Nephron progenitor cell (in vitro differentiated cells): ENCODE data around the gene UBE2E2.
A peak's percentile ranks its signal among the peaks of the same experiment; 100 is the strongest.

ENCODE experiments used
- DNase-seq: peaks from one replicate; pipeline ENCODE4 v3.0.0; 2021
- H3K27ac Mint-ChIP-seq: 2 replicates; pipeline ENCODE4 v1.8.0; 2021; ENCODE audit warnings: mild to moderate bottlenecking, moderate library complexity, mixed read lengths
- H3K27me3 Mint-ChIP-seq: 2 replicates; pipeline ENCODE4 v1.8.0; 2021; ENCODE audit warnings: mild to moderate bottlenecking, low read depth, mixed read lengths; ENCODE audit not compliant: poor library complexity
- H3K36me3 Mint-ChIP-seq: 2 replicates; pipeline ENCODE4 v1.8.0; 2021; ENCODE audit warnings: low read depth, mixed read lengths
- H3K4me1 Mint-ChIP-seq: 2 replicates; pipeline ENCODE4 v1.8.0; 2021; ENCODE audit warnings: mixed read lengths
- H3K4me3 Mint-ChIP-seq: 2 replicates; pipeline ENCODE4 v1.8.0; 2021; ENCODE audit warnings: mild to moderate bottlenecking, moderate library complexity, mixed read lengths
- H3K9me3 Mint-ChIP-seq: 2 replicates; pipeline ENCODE4 v1.8.0; 2021; ENCODE audit warnings: mild to moderate bottlenecking, moderate library complexity, mixed read lengths
- TF ChIP-seq, protein P1 (sequence below): fragments of 200-600 bp; sonication (generic); IDR thresholded peaks from 2 replicates; pipeline ENCODE4 v1.5.0; 2021; ENCODE audit warnings: antibody characterized with exemption

UBE2E2 gene

DNA sequence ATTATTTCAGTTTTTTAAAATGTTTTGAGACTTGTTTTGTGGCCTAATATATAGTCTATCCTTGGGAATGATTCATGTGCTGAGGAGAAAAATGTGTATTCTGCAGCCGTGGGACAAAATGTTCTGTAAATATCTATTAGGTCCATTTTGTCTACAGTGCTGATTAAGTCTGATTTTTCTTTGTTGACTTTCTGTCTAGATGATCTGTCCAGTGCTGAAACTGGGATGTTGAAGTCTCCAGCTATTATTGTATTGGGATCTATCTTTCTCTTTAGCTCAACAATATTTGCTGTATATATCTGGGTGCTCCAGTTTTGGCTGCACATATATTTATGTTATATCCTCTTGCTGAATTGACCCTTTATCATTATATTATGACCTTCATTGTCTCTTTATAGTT lies 85.2 kb downstream of the UBE2E2 start:
- peaks cover 16% of the 10 kb centered on the region for H3K36me3 Mint-ChIP-seq
- no peaks in the 10 kb centered on the region for H3K27me3 Mint-ChIP-seq
- TF ChIP-seq, protein P1, sequence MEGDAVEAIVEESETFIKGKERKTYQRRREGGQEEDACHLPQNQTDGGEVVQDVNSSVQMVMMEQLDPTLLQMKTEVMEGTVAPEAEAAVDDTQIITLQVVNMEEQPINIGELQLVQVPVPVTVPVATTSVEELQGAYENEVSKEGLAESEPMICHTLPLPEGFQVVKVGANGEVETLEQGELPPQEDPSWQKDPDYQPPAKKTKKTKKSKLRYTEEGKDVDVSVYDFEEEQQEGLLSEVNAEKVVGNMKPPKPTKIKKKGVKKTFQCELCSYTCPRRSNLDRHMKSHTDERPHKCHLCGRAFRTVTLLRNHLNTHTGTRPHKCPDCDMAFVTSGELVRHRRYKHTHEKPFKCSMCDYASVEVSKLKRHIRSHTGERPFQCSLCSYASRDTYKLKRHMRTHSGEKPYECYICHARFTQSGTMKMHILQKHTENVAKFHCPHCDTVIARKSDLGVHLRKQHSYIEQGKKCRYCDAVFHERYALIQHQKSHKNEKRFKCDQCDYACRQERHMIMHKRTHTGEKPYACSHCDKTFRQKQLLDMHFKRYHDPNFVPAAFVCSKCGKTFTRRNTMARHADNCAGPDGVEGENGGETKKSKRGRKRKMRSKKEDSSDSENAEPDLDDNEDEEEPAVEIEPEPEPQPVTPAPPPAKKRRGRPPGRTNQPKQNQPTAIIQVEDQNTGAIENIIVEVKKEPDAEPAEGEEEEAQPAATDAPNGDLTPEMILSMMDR = no peak
- no peak for DNase-seq
- no peak overlapping the region for H3K27ac Mint-ChIP-seq
- H3K4me1 Mint-ChIP-seq = peaks cover 5% of the 10 kb centered on the region
- H3K4me3 Mint-ChIP-seq = no peak overlapping the region
- peaks cover 21% of the 10 kb centered on the region for H3K9me3 Mint-ChIP-seq

DNA sequence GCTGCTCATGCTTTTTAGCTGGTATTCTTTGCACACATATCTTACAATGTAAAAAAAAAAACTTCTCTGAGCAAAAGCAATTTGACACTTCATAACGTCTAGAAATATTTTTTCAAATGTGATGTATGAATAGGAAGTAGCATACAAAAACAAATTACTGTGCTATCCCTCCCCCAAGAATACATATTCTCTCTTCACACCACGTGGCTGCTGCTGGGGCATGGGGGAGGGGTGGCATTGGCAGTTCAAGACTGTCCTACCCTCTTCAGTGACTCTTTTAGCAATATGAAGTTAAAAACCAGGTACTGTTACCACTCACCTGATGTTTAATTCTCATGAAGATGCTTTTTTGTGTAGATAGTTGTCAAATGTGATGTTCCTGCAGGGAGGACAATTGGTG lies 85.6 kb downstream of the UBE2E2 start:
- Mint-ChIP-seq H3K36me3 (peaks cover 16% of the 10 kb centered on the region), H3K27ac (no peak overlapping the region), H3K27me3 (no peaks in the 10 kb centered on the region), H3K4me1 (peaks cover 2% of the 10 kb centered on the region), H3K4me3 (no peak overlapping the region), H3K9me3 (peaks cover 21% of the 10 kb centered on the region)
- no peak for DNase-seq
- TF ChIP-seq, protein P1 = no peak

DNA sequence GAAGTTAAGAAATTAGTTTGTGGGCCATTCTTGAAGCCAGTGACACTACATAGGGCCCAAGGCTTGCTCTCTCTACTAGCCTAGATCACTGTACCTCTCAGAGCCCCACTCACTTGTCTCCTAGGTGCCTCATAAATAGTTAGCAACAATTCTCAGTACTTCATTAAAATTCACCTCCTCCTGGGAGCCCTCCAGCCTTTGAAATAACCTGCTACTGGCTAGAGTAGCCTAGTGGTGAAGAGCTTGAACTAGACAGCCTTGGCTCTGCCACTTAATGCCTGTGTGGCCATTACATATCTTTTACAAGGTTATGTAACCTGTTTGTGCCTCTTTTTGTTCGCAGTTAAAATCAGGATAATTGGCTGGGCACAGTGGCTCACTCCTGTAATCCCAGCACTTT lies 89.3 kb downstream of the UBE2E2 start:
- Mint-ChIP-seq H3K9me3 (peaks cover 12% of the 10 kb centered on the region), H3K4me1 (no peaks in the 10 kb centered on the region), H3K4me3 (no peak overlapping the region), H3K36me3 (peaks cover 6% of the 10 kb centered on the region), H3K27me3 (no peaks in the 10 kb centered on the region), H3K27ac (no peak overlapping the region)
- TF ChIP-seq, protein P1 = no peak
- no peak for DNase-seq

DNA sequence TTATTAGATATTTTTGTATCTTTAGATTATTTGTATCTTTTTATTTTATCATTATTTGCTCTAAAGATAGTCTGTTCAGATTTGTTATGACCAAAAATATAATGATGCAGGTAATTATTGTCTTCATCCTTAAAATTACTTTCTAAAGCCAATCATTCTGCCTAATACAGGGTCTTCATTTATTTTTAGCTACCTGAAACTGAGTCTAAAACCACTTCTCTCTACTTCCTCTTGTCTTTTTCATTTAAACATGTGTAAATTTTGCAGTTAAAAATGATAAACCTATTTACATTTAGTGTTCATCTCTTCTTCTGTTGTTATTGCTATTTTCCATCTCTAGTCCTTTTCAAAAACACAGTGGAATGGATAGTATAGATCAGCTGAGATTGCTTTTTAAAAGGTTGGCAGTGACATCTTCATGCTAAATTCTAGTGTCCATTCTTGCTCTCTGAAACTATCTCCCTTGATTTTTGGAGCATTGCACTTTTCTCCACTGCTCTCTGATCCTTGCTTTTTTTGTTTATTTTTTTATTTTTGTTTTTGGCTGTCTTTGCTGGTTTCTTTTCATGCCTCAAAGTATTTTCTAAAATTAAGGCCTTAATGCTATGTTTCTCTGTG lies 91.8 kb downstream of the UBE2E2 start:
- no peaks in the 10 kb centered on the region for H3K4me1 Mint-ChIP-seq
- TF ChIP-seq, protein P1 = no peak
- no peak for DNase-seq
- no peaks in the 10 kb centered on the region for H3K36me3 Mint-ChIP-seq
- no peak overlapping the region for H3K4me3 Mint-ChIP-seq
- H3K27me3 Mint-ChIP-seq = no peaks in the 10 kb centered on the region
- peaks cover 21% of the 10 kb centered on the region for H3K9me3 Mint-ChIP-seq
- H3K27ac Mint-ChIP-seq = no peak overlapping the region

DNA sequence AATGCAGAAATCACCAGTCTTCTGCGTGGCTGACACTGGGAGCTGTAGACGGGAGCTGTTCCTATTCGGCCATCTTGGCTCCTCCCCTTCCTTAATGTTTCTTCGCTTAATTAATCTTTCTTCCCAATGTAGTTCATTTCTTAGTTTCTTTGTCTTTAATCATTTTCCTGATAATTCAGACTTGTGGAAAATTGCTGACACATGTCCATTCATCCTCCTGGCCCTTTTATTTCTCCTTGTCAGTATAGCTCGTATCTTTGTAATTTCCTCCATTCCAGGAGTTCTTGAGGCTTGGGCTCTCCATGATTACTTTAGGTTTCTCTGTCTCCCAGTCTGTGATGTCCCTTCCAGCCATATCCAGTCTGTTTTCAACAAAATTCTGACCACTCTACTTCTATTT lies 98.7 kb downstream of the UBE2E2 start:
- Mint-ChIP-seq H3K27ac (peak overlapping the region; percentile 31), H3K36me3 (no peaks in the 10 kb centered on the region), H3K9me3 (peaks cover 22% of the 10 kb centered on the region), H3K4me1 (no peaks in the 10 kb centered on the region), H3K27me3 (peaks cover 3% of the 10 kb centered on the region), H3K4me3 (no peak overlapping the region)
- TF ChIP-seq, protein P1 = no peak
- no peak for DNase-seq

DNA sequence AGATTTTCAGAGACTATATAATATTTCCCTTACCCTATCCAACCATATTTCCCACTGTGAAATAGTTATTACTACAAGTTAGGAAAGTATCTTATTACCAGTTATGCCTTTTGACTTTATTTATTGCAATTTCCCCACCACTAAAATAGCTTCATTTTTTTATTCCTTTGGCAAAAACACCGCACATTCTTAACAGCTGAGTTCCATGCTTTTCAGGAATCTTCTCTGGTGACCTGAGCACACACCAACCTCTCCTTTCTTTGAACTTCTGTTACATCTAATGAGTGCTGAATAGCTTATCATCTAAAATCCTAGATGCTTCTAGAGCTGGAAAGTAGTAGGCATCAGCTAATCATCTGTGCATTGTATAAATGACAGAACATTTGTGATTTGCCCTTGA lies 99.1 kb downstream of the UBE2E2 start:
- TF ChIP-seq, protein P1 = no peak
- no peaks in the 10 kb centered on the region for H3K36me3 Mint-ChIP-seq
- H3K4me3 Mint-ChIP-seq = no peak overlapping the region
- peaks cover 22% of the 10 kb centered on the region for H3K9me3 Mint-ChIP-seq
- no peak overlapping the region for H3K27ac Mint-ChIP-seq
- H3K4me1 Mint-ChIP-seq = no peaks in the 10 kb centered on the region
- H3K27me3 Mint-ChIP-seq = peaks cover 3% of the 10 kb centered on the region
- no peak for DNase-seq
